Breast epithelium (tissue), 4 donors: ENCODE results near the gene MMP8. TPM values are rescaled to one million over a fixed set of nuclear protein-coding genes. Genes with fewer than 3 reads are reported as not detected.

ENCODE experiments used
- DNase-seq, 2 donors: peaks; one replicate each; pipeline ENCODE4 v3.0.0-alpha.2; 2019; ENCODE audit warnings: low spot score in 2 of 2
- H3K27ac ChIP-seq, 2 donors: fragments of 200-600 bp; sonication (generic) in 1 of 2; one replicate each; pipeline ENCODE4 v1.5.1; 2016 to 2019; ENCODE audit warnings: mild to moderate bottlenecking in 1 of 2
- H3K27me3 ChIP-seq, 2 donors: fragments of 200-600 bp; sonication (generic) in 1 of 2; one replicate each; pipeline versions ENCODE4 v1.5.1 to v1.6.0; 2017 to 2019; ENCODE audit warnings: control low read depth in 1 of 2, mild to moderate bottlenecking in 1 of 2
- H3K36me3 ChIP-seq: fragments of 200-600 bp; one replicate; pipeline ENCODE4 v1.5.1; 2019
- H3K4me1 ChIP-seq, 2 donors: fragments of 200-600 bp; sonication (generic); one replicate each; pipeline ENCODE4 v1.5.1; 2016 to 2019; ENCODE audit warnings: control low read depth in 1 of 2
- H3K4me3 ChIP-seq, 3 donors: fragments of 200-600 bp; sonication (generic); 1 replicate in 2 of 3; 2 replicates in 1 of 3; pipeline ENCODE4 v1.5.1; 2016 to 2019; ENCODE audit warnings: mild to moderate bottlenecking in 3 of 3, moderate library complexity in 2 of 3
- H3K9me3 ChIP-seq, 2 donors: fragments of 200-600 bp; sonication (generic) in 1 of 2; one replicate each; pipeline ENCODE4 v1.5.1; 2016 to 2019; ENCODE audit warnings: control low read depth in 1 of 2
- CTCF ChIP-seq, 3 donors: fragments of 450-650 bp; IDR thresholded peaks; one replicate each; pipeline ENCODE4 v1.5.1; 2016 to 2017; ENCODE audit warnings: antibody characterized with exemption in 3 of 3, mild to moderate bottlenecking in 3 of 3, moderate library complexity in 3 of 3
- POLR2A ChIP-seq: fragments of 450-650 bp; IDR thresholded peaks from one replicate; pipeline ENCODE4 v1.6.1; 2016; ENCODE audit warnings: antibody characterized with exemption, mild to moderate bottlenecking, moderate library complexity
- POLR2AphosphoS5 ChIP-seq, 3 donors: sonication (generic); formaldehyde crosslinking; IDR thresholded peaks; one replicate each; pipeline ENCODE4 v1.6.1; 2017; ENCODE audit warnings: antibody characterized with exemption in 3 of 3
- intact Hi-C: fragments of 100-400 bp; cut with DNase I; formaldehyde crosslinking; loops from one replicate; pipeline ENCODE4 v1.15.1; 2023; ENCODE audit warnings: low total_unique reads
- total RNA-seq, 3 donors: library from RNA; depleted of rRNA; stranded (reverse); fragments of >200 nt; gene quantifications; one replicate each; pipeline ENCODE4 v1.1.0, GENCODE V29; 2016

MMP8 gene
- total RNA-seq, 3 donors from 2014 or later = 0.33 to 2.3 TPM; not detected in 1

GRCh38 chr11:102676084-102676483, 48.7 kb downstream of the MMP8 start:
- Histone ChIP-seq H3K27me3 (no peaks in the 10 kb centered on the region), H3K9me3 (no peaks in the 10 kb centered on the region), H3K4me1 (no peaks in the 10 kb centered on the region), H3K36me3 (no peaks in the 10 kb centered on the region), H3K4me3 (no peak overlapping the region), H3K27ac (no peak overlapping the region)
- no peak for DNase-seq
- TF ChIP-seq POLR2AphosphoS5 (IDR thresholded peaks at IDR 0.05) = no peak
- no peak for TF ChIP-seq POLR2A
- TF ChIP-seq CTCF (IDR thresholded peaks at IDR 0.05) = no peak
- intact Hi-C loops = no loop called here

GRCh38 chr11:102669664-102670063, 55.1 kb downstream of the MMP8 start:
- no peak overlapping the region for H3K4me3 ChIP-seq
- no peaks in the 10 kb centered on the region for H3K9me3 ChIP-seq
- intact Hi-C loops = no loop called here
- no peaks in the 10 kb centered on the region for H3K27me3 ChIP-seq
- DNase-seq = no peak
- no peaks in the 10 kb centered on the region for H3K4me1 ChIP-seq
- H3K36me3 ChIP-seq = no peaks in the 10 kb centered on the region
- TF ChIP-seq CTCF (IDR thresholded peaks at IDR 0.05) (no peak), POLR2AphosphoS5 (IDR thresholded peaks at IDR 0.05) (no peak), POLR2A (no peak)
- no peak overlapping the region for H3K27ac ChIP-seq

- Histone ChIP-seq H3K27me3 (no peaks in the 10 kb centered on the region), H3K4me3 (no peak overlapping the region), H3K4me1 (no peaks in the 10 kb centered on the region), H3K27ac (no peak overlapping the region), H3K36me3 (no peaks in the 10 kb centered on the region), H3K9me3 (no peaks in the 10 kb centered on the region)
- no peak for DNase-seq
- TF ChIP-seq CTCF (IDR thresholded peaks at IDR 0.05) = peak; percentile 57 to 80 (median 74)
- TF ChIP-seq POLR2A = no peak
- intact Hi-C loops = no loop called here
Measured at GRCh38 chr11:102666331-102666957, 58.3 kb downstream of the MMP8 start.

GRCh38 chr11:102664001-102664752, 60.6 kb downstream of the MMP8 start:
- Histone ChIP-seq H3K4me3 (no peak overlapping the region), H3K27ac (no peak overlapping the region), H3K36me3 (no peaks in the 10 kb centered on the region), H3K9me3 (no peaks in the 10 kb centered on the region), H3K27me3 (no peaks in the 10 kb centered on the region), H3K4me1 (no peaks in the 10 kb centered on the region)
- intact Hi-C loops = no loop called here
- TF ChIP-seq POLR2A (no peak), CTCF (IDR thresholded peaks at IDR 0.05) (no peak), POLR2AphosphoS5 (IDR thresholded peaks at IDR 0.05) (no peak)
- DNase-seq = no peak

- no peak for TF ChIP-seq POLR2AphosphoS5 (IDR thresholded peaks at IDR 0.05)
- TF ChIP-seq CTCF (IDR thresholded peaks at IDR 0.05) = no peak
- TF ChIP-seq POLR2A = no peak
- Histone ChIP-seq H3K4me3 (no peak overlapping the region), H3K27me3 (no peaks in the 10 kb centered on the region), H3K27ac (no peak overlapping the region), H3K9me3 (no peaks in the 10 kb centered on the region), H3K36me3 (no peaks in the 10 kb centered on the region), H3K4me1 (no peaks in the 10 kb centered on the region)
- no peak for DNase-seq
- intact Hi-C loops = no loop called here
Measured at GRCh38 chr11:102662607-102663006, 62.1 kb downstream of the MMP8 start.
